Measurements from ENCODE around the gene NACC2. TPM values are rescaled to one million over a fixed set of nuclear protein-coding genes. Genes with fewer than 3 reads are reported as not detected.

Gene NACC2
- total and polyA plus RNA-seq, 2 donors (not counting 3 experiments of a cell fraction or from before 2014, with no cell fraction given), result 15.8 to 27.1 TPM

- Histone ChIP-seq H3K9me3 (replicated peaks; ENCODE audit: control insufficient read depth, insufficient read depth, low read length) (no peaks in the 10 kb centered on the region), H3K27ac (ENCODE audit: insufficient read depth, low read depth, low read length) (peak within 1 kb of the TSS; percentile 41), H4K20me1 (replicated peaks; ENCODE audit: control insufficient read depth, extremely low read depth, insufficient read depth, low read length) (no peaks in the 10 kb centered on the region), H3K4me3 (replicated peaks in 1 of 3; ENCODE audit: insufficient read depth in 1 of 3, low read depth in 1 of 3, low read length in 3 of 3) (peak within 1 kb of the TSS; percentile 67 to 73 (median 70)), H3K36me3 (ENCODE audit: control insufficient read depth in 2 of 2, extremely low read depth in 1 of 2, insufficient read depth in 2 of 2, low read length in 2 of 2) (peaks cover 0 to 14% of the 10 kb centered on the region in 2 experiments), H3K79me2 (ENCODE audit: control insufficient read depth, insufficient read depth, low read length) (peaks cover 16% of the 10 kb centered on the region), H2AFZ (ENCODE audit: low read depth, low read length) (peak within 1 kb of the TSS; percentile 12), H3K4me1 (ENCODE audit: control insufficient read depth, extremely low read depth, insufficient read depth, low read length) (peaks cover 12% of the 10 kb centered on the region), H3K9me1 (replicated peaks; ENCODE audit: control insufficient read depth, extremely low read depth, insufficient read depth, low read length) (no peaks in the 10 kb centered on the region), H3K27me3 (ENCODE audit: control insufficient read depth in 2 of 2, insufficient read depth in 2 of 2, low read length in 2 of 2) (no peaks in the 10 kb centered on the region), H3K4me2 (ENCODE audit: insufficient read depth, low read length) (peak within 1 kb of the TSS; percentile 79), H3K9ac (replicated peaks; ENCODE audit: extremely low read depth, insufficient read depth, low read length) (peak within 1 kb of the TSS; percentile 75)
- FAIRE-seq, result peak; percentile 95
- ChIA-PET POLR2A (no interaction called here), CTCF (interaction anchor here (0.7 to 7.2 kb wide), 6 partner anchors 18 to 157 kb away, joined by 3 to 148 read pairs (median 6); partner anchors contain the start of gene UBAC1)
- no peak for TF ChIP-seq CTCF (IDR thresholded peaks at IDR 0.05; ENCODE audit: extremely low read depth in 1 of 2, insufficient read depth in 1 of 2, low read depth in 1 of 2, low read length in 2 of 2)
- TF ChIP-seq POLR2A (IDR thresholded peaks at IDR 0.05; ENCODE audit: low read depth, low read length), result peak; percentile 4
- TF ChIP-seq MAX (IDR thresholded peaks at IDR 0.05; ENCODE audit: insufficient read depth, insufficient read length), result peak; percentile 77
- peak; percentile 77 for TF ChIP-seq POLR2AphosphoS5 (IDR thresholded peaks at IDR 0.05; ENCODE audit: insufficient read depth, low read depth, low read length)
- TF ChIP-seq JUN (IDR thresholded peaks at IDR 0.05; ENCODE audit: borderline replicate concordance, insufficient read depth, insufficient read length, low read depth), result no peak
- TF ChIP-seq MYC (IDR thresholded peaks at IDR 0.05; ENCODE audit: low read depth, low read length), result peak; percentile 1
- no peak for TF ChIP-seq EZH2 (IDR thresholded peaks at IDR 0.05; ENCODE audit: borderline replicate concordance, low read depth, low read length, severe bottlenecking)
- TF ChIP-seq FOS (IDR thresholded peaks at IDR 0.05; ENCODE audit: borderline replicate concordance, insufficient read depth, low read length), result no peak
- TF ChIP-seq GATA2 (IDR thresholded peaks at IDR 0.05; ENCODE audit: insufficient read depth, insufficient read length, low read depth, low read length), result no peak
- dilution Hi-C loops (cut with MboI; ENCODE audit: extremely low pct_ligation_motif_present, low sequenced_read_pairs), result no loop called here
- intact Hi-C loops (cut with micrococcal nuclease), result loop anchor here (1.0 to 5.0 kb wide), 7 partner anchors 9 to 212 kb away; partner anchors contain the start of genes CAMSAP1 and NACC2
- no TSS peak for BruUV-seq (replicated peaks)
- peak; percentile 98 for DNase-seq (ENCODE audit: low read depth, low spot score)
These were observed 23.4 kb upstream of the NACC2 start, which contains the start of gene TMEM250 for GRCh38 chr9:136118320-136119060. Gene TMEM250 (minus strand): TSS chr9:136118875. CDS start chr9:136116900, 1,975 bp downstream.
